Loucy (cell line): ENCODE measurements around the gene MPRIP.

Experiments used
- CTCF ChIP-seq: fragments of 200-600 bp; sonication (generic); conservative IDR thresholded peaks from 2 replicates; pipeline ENCODE4 v1.5.1; 2014; ENCODE audit warnings: mild to moderate bottlenecking, antibody characterized with exemption, low read length
- EZH2phosphoT487 ChIP-seq: fragments of 200-600 bp; IDR thresholded peaks from 2 replicates; pipeline ENCODE4 v1.6.1; 2018; ENCODE audit warnings: antibody characterized with exemption, mild to moderate bottlenecking, moderate library complexity, borderline replicate concordance

DNA sequence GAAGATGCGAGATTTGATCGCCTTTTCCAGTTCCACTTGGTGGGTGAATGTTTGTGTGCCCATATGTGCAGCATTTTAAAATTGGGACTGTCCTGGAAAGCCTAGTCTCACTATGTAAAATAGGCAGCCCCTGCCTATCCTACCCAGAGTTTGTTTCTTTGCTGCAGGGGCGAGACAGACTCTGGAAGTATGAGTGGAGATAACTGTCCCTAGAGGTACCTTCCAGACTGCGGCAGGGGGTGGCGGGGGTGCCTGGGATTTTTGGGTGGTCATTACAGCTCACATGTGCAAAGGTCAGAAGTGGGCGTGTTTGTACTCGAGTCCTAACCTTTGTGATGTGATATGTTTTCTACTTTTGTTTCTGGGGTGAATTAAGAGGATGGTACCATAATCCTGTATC is 36.6 kb downstream of the MPRIP start:
- TF ChIP-seq CTCF = no peak
- no peak for TF ChIP-seq EZH2phosphoT487
